SHP77 treated with DMSO at 0.1 percent for 48 hours (cell line): Measurements from ENCODE around the gene LTBP2.

Source experiments
- DNase-seq: peaks from one replicate; lab custom pipeline; 2025; lab: John Stamatoyannopoulos, UW

Gene LTBP2

GRCh38 chr14:74526854-74527585 lies 85.0 kb downstream of the LTBP2 start:
- no peak for DNase-seq

- no peak for DNase-seq
These were observed 86.6 kb downstream of the LTBP2 start for GRCh38 chr14:74525361-74525851.

GRCh38 chr14:74524812-74525135 lies 87.3 kb downstream of the LTBP2 start:
- DNase-seq: no peak

DNA sequence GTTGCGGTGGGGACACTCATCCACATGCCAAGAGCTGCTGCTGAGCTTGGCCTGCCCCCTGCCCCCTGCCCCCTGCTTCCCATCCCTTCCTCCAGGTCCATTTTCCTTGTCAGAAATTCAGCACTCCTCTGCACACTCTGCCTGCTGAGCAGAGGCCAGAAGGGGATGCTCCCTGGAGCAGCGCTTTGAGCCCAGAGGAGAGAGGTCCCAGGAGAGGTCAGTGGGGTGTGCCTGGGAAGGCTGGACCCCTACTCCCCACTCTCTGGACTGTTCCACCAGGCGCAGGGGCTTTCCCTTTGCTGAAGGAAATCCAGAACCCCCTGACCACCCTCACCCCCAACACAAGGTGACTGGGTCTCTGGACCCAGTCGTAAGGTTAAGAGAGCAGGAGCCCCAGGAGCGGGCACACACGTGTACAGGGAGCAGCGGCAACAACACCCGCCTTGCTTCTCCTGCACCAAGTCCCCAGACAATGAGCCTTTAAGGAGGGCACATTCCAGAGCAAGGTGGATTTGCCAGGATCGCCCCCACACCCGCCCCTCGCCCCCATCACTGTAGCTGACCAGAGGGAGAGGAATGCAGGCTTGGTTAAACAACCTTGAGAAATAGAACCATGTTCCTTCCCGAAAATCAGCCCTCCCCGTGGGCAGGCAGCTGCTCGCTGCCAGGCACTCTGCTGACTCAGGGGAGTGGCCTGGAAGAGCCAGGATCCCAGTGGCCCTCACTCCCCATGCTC lies 87.8 kb downstream of the LTBP2 start:
- no peak for DNase-seq

- DNase-seq: no peak
These were observed 89.3 kb downstream of the LTBP2 start for GRCh38 chr14:74522740-74523139.

GRCh38 chr14:74521756-74522155 lies 90.3 kb downstream of the LTBP2 start:
- no peak for DNase-seq

DNA sequence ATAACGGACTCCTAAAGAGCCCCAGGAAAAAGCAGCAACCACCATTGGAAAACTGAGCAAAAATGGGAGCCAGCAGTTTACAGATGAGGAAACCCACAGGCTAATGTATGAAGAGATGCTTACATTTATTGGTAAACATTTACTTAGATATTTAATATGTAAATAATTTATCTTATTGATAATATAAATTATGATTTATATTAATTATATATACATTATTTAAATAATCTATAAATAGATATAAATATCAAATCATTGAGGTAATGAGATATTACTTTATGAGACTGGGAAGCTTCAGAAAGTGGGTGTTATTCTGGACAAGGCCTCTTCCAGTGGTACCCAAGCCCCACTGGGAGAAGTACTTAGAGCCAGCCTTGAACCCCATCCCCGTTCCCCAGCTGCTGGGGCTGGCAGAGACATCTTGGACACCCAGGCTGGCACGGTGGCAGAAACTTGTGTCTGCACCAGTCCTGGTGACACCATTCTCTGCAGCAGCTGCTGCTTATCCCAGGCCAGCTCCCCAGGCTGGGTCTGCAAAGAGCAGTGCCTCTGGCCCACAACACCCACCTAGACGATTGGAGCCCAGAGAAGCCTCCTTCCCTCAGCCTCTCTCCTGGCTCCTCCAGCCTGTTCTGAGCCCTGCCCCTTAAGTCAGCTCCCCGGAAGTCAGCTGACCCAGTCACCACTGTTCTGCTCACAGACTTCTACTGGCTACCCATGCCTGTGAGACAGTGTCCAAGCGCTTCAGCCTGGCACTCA lies 92.5 kb downstream of the LTBP2 start:
- no peak for DNase-seq

DNA sequence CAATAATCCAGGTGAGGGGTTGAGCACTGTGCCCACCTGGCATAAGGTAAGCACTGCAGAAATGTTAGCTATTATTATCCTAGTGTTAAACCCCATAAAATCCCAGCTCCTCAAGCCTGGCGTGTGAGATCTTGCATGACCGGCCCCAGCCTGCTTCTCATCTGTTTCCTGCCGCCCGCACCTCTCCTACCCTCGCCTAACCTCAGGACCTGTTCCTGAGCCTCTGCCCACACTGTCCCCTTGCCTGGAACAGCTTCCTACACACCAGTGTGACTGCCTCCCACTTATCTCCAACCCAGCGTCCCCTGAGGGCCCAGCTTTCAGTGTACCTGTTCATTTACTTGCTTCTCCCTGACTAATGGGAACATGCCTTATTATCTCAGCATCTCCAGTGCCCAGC lies 93.8 kb downstream of the LTBP2 start:
- DNase-seq: no peak

GRCh38 chr14:74517731-74518130 lies 94.3 kb downstream of the LTBP2 start:
- no peak for DNase-seq

DNA sequence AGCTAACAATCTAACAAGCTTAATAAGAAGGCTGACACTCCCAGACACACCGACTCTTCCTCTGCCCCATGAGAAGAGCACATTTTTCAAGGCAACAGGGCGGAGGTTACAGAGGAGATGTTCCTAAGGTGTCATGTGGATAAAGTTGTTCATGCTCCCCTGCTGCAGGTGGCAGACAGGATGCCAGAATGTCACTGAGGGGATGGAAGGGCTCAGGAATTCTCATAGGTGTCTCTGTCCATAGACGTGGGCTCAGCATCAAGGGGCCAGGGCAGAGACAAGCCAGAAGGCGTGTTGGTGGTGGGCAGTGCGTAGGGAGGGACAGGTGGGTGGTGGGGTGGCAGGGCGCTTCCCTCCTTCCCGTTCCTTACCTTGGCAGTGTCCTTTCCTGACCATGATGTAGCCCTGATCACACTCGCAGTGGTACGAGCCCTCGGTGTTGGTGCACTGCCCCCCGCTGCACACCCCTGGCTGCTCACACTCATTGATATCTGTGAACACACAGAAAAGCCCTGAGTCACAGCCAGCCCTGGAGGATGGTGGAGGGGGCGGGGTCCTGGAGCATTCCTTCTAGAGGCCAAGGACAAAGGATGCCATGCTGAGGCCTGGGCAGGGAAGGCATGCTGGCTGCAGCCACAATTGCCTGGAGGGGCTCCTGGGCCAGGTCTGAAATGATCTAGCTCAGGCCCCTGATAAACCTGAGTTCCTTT lies 95.4 kb downstream of the LTBP2 start:
- no peak for DNase-seq

DNA sequence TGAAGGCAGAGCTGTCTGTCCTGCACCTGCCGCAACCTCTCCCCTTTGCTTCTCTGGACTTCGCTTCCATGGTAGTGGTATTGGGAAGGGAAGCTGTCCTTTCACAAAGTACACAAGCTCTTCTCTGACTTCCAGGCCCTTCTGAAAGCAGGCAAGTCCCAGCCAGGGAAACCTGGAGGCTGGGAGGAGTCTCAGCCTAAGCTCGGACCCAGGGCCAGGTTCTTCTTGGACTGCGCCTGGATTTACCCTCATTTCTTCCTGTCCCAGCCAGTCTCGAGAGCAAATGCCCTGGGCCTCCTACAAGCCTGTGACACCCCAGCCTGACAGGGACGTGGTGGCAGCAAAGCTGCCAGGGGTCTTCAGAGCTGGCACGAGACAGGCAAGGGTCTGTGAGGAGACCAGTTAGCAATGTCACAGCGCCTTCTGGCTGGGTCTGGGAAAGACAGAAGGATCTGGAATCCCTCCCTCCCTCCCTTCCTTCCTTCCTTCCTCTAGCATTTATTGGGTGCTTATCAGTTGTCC lies 96.1 kb downstream of the LTBP2 start:
- DNase-seq: no peak

DNA sequence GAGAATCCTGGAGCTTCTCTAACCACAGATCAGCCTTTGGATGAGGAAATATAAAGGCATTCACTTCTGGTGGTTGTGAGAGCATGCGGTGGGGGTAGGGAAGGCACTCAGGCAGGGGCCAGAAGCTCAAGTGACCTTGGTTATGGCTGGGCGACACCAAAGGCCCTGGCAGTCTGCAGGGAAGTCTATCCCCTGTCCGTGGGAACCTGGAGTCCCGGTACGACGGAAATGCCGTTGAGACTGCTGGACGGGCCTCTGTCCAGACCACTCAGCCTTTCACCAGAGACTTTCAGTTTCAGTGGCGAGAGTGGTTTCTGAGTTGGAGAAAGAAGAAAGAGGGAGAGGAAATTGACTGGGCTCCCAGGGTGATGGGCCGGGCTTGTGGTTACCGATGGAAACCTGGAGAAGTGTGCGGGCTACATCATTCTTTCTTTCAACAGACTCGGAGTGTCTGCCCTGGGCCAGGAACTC lies 97.5 kb downstream of the LTBP2 start:
- no peak for DNase-seq

DNA sequence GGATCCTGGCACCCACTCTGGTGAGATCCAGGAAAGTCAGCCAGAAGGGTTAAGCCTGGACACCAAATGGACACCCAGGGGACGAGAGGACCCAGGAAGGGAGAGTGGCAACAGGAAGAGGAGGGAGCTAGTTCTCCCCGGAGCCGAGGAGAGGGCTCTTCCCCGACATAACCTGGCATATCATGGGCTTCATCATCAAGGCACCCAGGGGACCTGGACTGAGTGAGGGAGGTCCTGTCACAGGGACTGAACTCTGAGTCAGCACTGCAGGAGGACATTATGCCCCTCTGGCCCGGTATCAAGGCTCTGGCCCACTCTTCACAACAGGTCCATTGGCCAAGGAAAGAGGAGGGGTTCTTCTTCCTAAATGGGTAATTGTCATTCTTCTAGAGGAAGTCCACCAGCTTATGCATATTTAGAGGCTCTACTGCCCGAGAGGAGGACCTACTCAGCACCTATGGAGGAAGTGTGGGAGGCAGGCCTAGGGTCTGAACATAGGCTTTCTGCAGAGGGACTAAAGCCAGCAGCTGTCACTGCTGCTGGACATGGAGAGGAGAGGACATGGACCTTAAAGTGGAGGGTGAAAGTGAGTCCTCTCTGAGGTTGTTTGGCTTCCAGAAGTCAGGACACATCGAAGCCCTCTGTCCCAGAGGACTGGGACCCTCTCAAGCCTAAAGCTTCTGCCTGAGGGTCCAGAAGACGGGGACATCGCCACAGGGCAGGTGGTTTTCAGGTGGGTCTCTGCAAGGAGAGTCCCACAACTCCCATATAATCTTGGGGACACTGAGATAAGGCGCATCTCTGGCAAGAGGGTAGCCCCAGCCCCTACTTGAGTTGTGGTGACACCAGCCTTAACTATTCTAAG lies 99.8 kb downstream of the LTBP2 start:
- no peak for DNase-seq

DNA sequence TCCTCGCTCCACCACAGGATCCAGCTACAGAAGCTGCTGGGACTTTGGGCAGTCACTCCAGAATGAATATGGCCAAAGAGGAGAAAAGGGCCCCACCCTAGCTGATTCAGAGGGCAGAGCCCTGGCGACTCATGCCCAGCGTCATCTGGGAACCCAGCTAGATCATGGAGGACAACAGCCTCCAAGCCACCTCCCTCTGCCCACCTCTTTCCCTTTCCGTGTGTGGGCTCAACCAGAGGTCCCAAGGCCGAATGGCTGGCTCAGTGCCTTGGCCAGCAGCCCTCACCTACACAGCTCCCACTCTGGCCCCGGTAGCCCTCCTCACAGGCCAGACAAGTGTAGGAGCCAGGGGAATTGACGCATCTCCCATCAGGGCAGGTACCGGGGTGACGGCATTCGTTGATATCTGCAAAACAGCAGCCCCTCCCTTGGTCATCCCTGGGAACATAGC lies 101.1 kb downstream of the LTBP2 start:
- DNase-seq: no peak

DNA sequence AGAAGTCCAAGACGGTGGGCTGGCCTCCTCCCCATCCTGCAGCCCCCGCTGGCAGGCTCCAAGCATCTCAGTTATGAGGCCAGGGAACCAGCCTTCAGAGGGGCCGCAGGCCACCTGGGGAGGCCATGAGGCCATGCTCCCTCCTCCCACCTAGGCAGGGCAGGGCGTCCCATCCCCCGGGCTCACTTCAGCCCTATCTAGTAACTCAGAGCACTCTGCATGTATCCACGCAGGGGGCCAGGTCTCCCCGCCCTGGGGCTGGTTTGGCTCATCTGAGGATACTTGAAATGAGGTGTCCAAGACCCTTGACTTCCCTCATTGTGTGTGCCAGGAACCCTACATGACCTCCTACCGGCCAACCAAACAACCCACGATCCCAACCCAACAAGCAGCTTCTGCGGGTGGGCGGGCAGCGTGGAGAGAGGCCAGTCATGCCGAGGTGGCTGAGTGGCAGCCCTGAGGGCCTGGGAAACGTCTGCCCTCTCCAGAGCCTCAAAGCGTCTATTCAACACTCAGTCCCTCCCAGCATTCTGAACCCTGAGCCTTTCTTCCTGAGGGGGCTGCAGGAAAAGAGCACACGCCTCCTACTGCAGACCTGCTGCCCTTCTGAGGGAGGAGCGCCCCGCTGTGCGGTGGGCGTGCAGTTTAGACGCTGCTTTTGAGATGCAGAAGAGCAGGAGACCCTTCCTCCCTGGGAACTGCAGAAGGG lies 101.7 kb downstream of the LTBP2 start:
- DNase-seq: no peak

GRCh38 chr14:74509587-74510222 lies 102.3 kb downstream of the LTBP2 start:
- DNase-seq: no peak

DNA sequence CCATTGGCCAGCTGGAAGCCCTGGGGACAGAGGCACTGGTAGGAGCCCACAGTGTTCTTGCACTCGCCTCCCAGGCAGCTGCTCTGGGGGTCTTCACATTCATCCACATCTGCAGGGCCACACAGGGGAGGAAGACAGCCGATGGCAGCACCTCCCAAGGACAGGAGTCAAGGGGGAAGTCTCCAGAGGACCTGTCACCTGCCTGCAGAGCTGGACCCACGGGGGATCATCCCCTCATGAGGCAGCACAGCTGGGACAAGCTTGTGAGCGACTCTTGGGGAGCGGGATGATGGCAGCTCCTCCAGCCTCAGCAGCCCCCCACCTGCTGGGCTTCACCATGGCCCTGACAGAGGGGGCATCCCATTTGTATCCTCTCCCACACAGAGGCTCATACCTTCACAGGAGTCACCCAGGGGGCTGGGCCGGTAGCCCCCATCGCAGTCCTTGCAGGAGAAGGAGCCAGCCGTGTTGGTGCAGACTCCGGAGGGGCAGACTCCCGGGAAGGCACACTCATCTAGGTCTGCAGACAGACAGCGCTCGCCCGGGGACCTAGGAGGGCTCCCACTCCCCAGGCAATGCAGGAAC lies 103.1 kb downstream of the LTBP2 start:
- no peak for DNase-seq

DNA sequence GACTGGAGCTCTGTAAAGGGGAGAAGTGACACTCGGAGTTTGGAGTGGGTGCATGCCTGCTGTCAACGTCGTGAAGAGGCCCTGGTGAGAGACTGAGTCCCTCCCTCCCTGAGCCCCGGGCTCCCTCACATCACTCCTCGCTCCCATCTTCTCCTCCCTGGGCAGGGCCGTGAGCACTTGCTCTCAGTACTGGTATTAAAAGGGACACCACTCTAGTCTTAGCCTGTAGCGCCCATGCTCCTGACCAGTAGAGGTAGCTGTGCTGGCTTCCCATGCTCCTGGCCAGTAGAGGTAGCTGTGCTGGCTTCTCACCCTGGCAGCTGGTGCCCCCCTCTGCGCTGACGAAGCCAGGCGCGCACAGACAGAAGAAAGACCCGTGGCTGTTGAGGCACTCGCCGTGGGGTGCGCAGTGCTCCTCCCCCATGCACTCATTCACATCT lies 103.7 kb downstream of the LTBP2 start:
- no peak for DNase-seq

GRCh38 chr14:74507840-74508239 lies 104.2 kb downstream of the LTBP2 start:
- DNase-seq: no peak
